HepG2 (cell line): ENCODE data around the gene CDC34. TPM values are rescaled to one million over a fixed set of nuclear protein-coding genes. Genes with fewer than 3 reads are reported as not detected.
A peak's percentile ranks its signal among the peaks of the same experiment; 100 is the strongest.

Source experiments
- AKNA ChIP-seq: sonication (generic); formaldehyde crosslinking; IDR thresholded peaks from 2 replicates; pipeline ENCODE4 v1.4.0; 2020; ENCODE audit warnings: missing genetic modification reagents, borderline replicate concordance
- CTCF ChIP-seq: sonication (generic); formaldehyde crosslinking; IDR thresholded peaks from 2 replicates; pipeline ENCODE4 v1.5.0; 2020; ENCODE audit warnings: mild to moderate bottlenecking, missing genetic modification reagents, moderate library complexity
- HOXD1 ChIP-seq: sonication (generic); formaldehyde crosslinking; IDR thresholded peaks from 2 replicates; pipeline ENCODE4 v1.5.0; 2020; ENCODE audit warnings: missing genetic modification reagents
- MAZ ChIP-seq, 2 experiments: sonication (generic) in 1 of 2; formaldehyde crosslinking in 1 of 2; IDR thresholded peaks; 2 replicates each; pipeline versions ENCODE4 v1.5.0 to v1.6.1; 2012 to 2020; ENCODE audit warnings: low read depth in 2 of 2, mild to moderate bottlenecking in 2 of 2, borderline replicate concordance in 1 of 2, improper control_type of control experiment in 1 of 2, low read length in 1 of 2, missing genetic modification reagents in 1 of 2, moderate library complexity in 1 of 2
- RBFOX2 ChIP-seq: fragments of 200-400 bp; formaldehyde crosslinking; IDR thresholded peaks from 2 replicates; pipeline ENCODE4 v1.6.1; 2017; ENCODE audit warnings: low read depth, mild to moderate bottlenecking, low read length
- RNF2 ChIP-seq: fragments of 450-650 bp; conservative IDR thresholded peaks from 2 replicates; pipeline ENCODE4 v1.6.1; 2016; ENCODE audit warnings: low read depth
- ZBTB38 ChIP-seq: sonication (generic); formaldehyde crosslinking; IDR thresholded peaks from 2 replicates; pipeline ENCODE4 v1.5.1; 2020; ENCODE audit warnings: mild to moderate bottlenecking, missing genetic modification reagents
- ZSCAN31 ChIP-seq: sonication (generic); formaldehyde crosslinking; IDR thresholded peaks from 2 replicates; pipeline ENCODE4 v1.5.0; 2020; ENCODE audit warnings: low read depth, mild to moderate bottlenecking, missing genetic modification reagents
- polyA plus RNA-seq, 8 experiments: library from polyadenylated mRNA; depleted of rRNA in 3 of 8; stranded (reverse) in 7 of 8; unstranded in 1 of 8; fragments of >200 nt; fragmentation: Illumina TruSeq in 4 of 8; extraction: Trizol in 4 of 8; gene quantifications; 2 replicates each; pipeline versions ENCODE4 v1.2.1 to v1.2.3, GENCODE V29; 2011 to 2016; ENCODE audit warnings: low read depth in 4 of 8, missing spikeins in 1 of 8, mixed read lengths in 1 of 8; ENCODE audit not compliant: insufficient read depth in 1 of 8
- total RNA-seq, 5 experiments: library from RNA; depleted of rRNA; stranded (reverse); fragments of >200 nt; fragmentation: Illumina TruSeq; extraction: Trizol; gene quantifications; 2 replicates each; pipeline ENCODE4 v1.2.3, GENCODE V29; 2016; ENCODE audit warnings: low read depth in 1 of 5

CDC34 gene
- total and polyA plus RNA-seq, 2 of the 13 experiments (the other 11 are each of a cell fraction or from before 2014, with no cell fraction given): 138 to 150 TPM

- TF ChIP-seq AKNA (no peak), ZBTB38 (CRISPR knock-in tag) (0 out of 2 replicates have a peak, but pooled peaks have one; percentile 64), HOXD1 (no peak), CTCF (CRISPR knock-in tag) (peak; percentile 31; the same call in 1 of the 2 replicates), RNF2 (no peak), ZSCAN31 (no peak), RBFOX2 (peak; percentile 64; the same call in 1 of the 2 replicates), MAZ (IDR thresholded peaks at IDR 0.05; ENCODE audit: borderline replicate concordance, low read depth, low read length) (no peak), MAZ (CRISPR knock-in tag; IDR thresholded peaks at IDR 0.05; ENCODE audit: low read depth) (no peak)
- TF ChIP-seq, all 625 proteins: peak for 6
Observed at GRCh38 chr19:577439-578392, 46.2 kb downstream of the CDC34 start (continued).
